Jurkat, Clone E6-1 (cell line): ENCODE data around the gene CFHR1. TPM values are rescaled to one million over a fixed set of nuclear protein-coding genes. Genes with fewer than 3 reads are reported as not detected.
A peak's percentile ranks its signal among the peaks of the same experiment; 100 is the strongest.
"Not testable (repeated sequence)": the region's sequence is repeated elsewhere in the genome, so short reads cannot be mapped to it uniquely, and the experiment has no call there.

Experiments
- DNase-seq: peaks from one replicate; pipeline ENCODE4 v3.0.0-alpha.2; 2011; ENCODE audit warnings: low read depth, low spot score
- H3K4me3 ChIP-seq: 2 replicates; pipeline ENCODE4 v1.5.1; 2011; ENCODE audit warnings: mild to moderate bottlenecking, low read length, control low read depth, moderate library complexity
- polyA plus RNA-seq: library from polyadenylated mRNA; unstranded; fragments of >200 nt; gene quantifications from one replicate; pipeline ENCODE4 v1.2.1, GENCODE V29; 2012; ENCODE audit warnings: missing spikeins; ENCODE audit not compliant: insufficient read length, insufficient read depth

CFHR1 gene
- polyA plus RNA-seq, result not detected

DNA sequence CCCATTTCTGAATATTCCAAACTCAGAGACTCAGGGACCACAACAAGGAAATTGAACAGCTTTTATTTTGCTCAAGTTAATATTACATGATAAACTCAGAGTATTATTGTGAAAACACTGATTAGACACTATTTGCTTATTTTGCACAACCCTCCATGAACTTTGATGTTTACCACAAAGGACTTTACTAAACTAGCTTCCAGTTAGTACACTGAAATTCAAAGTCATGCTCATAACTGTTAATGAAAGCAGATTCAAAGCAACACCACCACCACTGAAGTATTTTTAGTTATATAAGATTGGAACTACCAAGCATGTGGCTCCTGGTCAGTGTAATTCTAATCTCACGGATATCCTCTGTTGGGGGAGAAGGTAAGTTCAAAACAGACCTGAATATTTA, at the start of gene CFHR1:
CFHR1 (plus strand) TSS at position 201 of the 400 bp plus-strand sequence; CDS start at position 315, 114 bp downstream.
- DNase-seq, H3K4me3 ChIP-seq: not testable (repeated sequence)

DNA sequence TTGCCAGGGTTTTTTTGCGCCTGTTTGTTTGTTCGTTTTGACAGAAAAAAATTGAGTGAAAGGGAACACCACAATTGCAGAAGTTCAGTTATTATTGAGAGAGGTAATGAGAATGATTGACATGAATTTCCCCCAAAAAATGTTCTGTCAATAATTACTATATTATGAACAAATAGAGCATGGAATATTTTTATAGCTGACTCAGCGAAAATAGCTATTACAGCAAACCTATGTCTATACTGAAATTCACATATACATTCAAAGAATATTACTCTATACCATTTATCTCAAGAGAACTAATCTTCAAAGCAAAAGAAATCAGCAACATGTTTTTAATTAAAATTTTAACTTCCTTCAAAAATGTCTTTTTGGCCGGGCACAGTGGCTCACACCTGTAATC, 49.7 kb upstream of the CFHR1 start:
- not testable (repeated sequence) for H3K4me3 ChIP-seq, DNase-seq

DNA sequence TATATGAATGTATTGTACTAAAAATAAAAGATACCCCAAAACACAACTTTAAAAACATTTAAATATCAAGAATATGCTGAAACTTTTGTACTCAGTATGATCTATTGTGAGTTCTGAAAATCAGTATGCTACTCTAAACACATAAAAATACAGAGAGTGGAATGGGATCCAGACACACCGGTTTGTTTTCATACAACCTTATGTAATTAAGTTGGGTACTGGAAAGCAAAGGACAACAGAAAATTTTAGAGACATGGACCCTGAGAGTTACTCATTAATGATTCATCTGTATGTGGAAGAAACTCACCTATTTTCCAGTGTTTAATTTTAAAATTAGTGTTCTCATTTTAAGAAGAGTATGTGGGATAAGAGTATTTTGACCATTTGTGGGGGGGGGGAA, 45.8 kb upstream of the CFHR1 start:
- DNase-seq, result no peak
- no peak overlapping the region for H3K4me3 ChIP-seq

DNA sequence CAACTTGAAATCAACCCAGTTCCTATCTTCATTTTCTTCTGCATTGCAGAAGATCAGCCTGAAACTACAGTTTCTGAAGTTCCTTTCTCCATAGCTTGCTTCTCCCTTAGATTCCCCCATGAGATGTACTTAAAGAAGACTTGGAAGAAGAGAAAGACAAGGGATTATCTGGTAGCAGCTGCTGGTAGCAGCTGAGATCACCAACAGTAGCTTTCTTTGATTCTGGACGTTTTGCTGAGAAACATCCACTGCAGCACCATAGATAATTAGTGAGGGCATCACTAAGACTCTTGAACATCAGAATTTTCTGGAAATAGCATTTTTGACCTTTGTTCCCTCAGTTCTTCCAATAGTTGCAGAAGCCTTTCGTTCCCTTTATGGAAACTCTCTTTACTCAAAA, 45.4 kb upstream of the CFHR1 start:
- no peak for DNase-seq
- H3K4me3 ChIP-seq, result no peak overlapping the region

DNA sequence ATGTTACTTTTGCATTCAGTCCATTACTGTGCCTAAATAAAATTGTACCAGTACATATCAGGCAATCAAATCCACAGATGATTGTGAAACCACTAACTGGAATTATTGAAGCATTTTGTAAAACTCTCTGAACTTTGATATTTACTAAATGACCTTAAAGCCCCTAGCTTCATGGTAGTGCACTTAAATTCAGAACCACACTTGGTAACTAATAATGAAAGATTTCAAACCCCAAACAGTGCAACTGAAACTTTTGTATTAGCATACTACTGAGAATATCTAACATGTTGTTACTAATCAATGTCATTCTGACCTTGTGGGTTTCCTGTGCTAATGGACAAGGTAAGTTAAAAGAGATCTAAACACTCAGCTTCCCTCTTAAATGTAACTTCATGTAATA, 44.9 kb upstream of the CFHR1 start, which contains the start of gene CFHR3:
CFHR3 (plus strand) TSS at position 238 of the 400 bp plus-strand sequence; CDS start at position 285, 47 bp downstream.
- no peak within 1 kb of the TSS for H3K4me3 ChIP-seq
- DNase-seq, result no peak

DNA sequence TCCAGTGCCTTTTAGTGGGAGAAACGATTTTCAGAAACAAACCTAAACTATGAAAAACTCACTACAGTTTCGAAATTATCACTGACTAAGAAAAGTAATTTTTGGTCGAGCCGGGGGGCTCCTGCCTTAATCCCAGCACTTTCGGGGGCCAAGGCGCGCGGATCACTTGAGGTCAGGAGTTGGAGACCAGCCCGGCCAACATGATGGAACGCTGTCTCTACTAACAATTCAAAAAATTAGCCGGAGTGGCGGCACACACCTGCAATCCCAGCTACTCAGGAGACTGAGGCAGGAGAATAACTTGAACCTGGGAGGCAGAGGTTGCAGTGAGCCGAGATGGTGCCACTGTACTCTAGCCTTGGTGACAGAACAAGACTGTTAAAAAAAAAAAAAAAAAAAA, 41.9 kb upstream of the CFHR1 start:
- H3K4me3 ChIP-seq, result no peak overlapping the region
- no peak for DNase-seq

DNA sequence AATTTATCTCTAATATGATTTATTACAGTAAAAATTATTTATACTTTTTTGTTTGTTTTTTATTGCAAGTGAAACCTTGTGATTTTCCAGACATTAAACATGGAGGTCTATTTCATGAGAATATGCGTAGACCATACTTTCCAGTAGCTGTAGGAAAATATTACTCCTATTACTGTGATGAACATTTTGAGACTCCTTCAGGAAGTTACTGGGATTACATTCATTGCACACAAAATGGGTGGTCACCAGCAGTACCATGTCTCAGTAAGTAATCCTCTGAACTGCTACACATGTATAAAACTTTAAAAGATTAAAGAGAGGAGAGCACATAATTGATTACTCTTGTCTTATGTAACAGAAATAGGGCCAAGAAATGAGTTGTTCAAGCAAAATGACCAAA, 40.4 kb upstream of the CFHR1 start:
- no peak for DNase-seq
- no peak overlapping the region for H3K4me3 ChIP-seq

DNA sequence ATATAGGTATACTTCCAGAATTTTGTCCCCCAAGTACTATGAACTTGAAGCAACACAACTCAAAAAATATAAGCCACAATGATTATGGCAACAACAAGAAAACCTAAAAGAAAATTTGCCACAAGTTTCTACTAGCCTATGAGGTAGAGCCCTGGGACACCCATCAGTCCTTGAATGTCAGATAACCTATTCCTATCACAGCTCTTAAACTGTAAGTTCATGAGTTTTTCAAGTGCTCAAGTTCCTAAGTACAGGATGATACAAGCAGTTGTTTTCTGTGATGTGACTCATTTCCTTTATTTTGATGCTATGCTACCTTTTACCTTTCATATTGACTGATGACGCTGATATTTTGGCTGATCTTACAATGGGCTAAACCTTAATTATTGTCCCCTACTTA, 28.3 kb upstream of the CFHR1 start:
- not testable (repeated sequence) for DNase-seq

DNA sequence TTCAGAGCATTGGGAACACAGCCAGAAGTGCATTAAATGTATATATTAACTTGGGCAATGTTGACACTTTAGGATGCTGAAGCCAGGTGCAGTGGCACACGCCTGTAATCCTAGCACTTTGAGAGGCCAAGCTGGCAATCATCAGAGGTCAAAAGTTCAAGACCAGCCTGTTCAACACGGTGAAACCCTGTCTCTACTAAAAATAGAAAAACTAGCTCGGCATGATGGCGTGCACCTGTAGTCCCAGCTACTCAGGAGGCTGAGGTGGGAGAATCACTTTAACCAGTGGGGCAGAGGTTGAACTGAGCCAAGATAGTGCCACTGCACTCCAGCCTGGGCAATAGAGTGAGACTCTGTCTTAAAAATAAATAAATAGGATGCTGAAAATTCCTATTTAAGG, 25.4 kb upstream of the CFHR1 start:
- H3K4me3 ChIP-seq, DNase-seq: not testable (repeated sequence)

More for the DNA sequence above, 28.3 kb upstream of the CFHR1 start:
- not testable (repeated sequence) for H3K4me3 ChIP-seq

DNA sequence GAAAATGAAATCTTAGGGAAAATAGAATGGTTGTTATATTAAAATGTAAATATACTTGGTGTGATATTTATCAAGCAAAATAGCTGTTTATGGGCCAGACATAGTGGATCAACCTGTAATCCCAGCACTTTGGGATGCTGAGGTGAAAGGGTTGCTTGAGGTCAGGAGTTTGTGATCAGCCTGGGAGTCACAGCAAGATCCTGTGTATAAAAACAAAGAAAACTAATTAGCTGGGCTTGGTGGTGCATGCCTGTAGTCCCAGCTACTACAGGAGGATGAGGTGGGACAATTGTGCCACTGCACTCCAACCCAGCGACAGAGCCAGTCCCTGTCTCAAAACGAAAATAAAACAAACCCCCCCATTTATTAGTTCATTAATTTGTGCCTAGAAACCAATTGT, 21.6 kb upstream of the CFHR1 start:
- no peak for DNase-seq

DNA sequence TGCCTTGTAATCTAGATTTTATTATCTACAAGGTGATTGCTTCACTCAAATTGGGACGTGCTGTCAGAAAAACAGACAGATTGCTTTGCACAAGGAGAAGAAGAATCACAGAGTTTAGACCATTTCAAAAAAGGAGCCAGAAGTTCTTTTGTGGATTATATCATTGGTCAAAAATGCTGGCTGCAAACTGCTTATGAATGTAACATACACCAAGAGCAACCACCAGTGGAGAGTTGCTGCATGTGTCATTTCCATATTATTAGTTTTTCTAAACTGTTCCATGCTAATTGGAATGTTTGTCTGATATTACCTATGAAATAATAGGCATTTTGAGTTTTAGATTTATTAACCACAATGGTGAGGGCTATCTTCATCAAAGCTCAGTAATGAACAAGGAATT, 17.6 kb upstream of the CFHR1 start:
- H3K4me3 ChIP-seq, DNase-seq: not testable (repeated sequence)

More for the DNA sequence above, 21.6 kb upstream of the CFHR1 start:
- H3K4me3 ChIP-seq, result no peak overlapping the region

DNA sequence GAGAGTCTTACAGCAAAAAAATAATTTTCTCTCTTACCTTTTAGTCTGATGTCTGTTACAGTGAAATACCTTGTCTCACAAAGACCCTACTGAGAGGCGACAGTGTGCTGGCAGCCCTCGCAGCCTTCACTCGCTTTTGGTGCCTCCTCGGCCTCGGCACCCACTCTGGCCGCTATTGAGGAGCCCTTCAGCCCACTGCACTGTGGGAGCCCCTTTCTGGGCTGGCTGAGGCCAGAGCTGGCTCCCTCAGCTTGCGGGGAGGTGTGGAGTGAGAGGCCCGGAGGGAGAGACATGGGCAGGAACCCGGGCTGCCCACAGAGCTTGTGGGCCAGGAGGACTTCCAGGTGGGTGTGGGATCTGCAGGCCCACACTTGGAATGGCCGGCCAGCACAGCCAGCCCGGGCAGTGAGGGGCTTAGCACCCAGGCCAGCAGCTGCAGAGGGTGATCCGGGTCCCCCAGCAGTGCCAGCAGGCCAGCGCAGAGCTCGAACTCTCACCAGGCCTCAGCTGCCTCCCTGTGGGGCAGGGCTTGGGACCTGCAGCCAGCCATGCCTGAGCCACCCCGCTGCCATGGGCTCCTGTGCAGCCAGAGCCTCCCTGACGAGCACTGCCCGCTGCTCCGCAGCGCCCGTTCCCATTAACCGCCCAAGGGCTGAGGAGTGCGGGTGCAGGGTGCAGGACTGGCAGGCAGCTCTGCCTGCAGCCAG, 10.8 kb upstream of the CFHR1 start:
- H3K4me3 ChIP-seq, result no peak overlapping the region
- DNase-seq, result no peak

DNA sequence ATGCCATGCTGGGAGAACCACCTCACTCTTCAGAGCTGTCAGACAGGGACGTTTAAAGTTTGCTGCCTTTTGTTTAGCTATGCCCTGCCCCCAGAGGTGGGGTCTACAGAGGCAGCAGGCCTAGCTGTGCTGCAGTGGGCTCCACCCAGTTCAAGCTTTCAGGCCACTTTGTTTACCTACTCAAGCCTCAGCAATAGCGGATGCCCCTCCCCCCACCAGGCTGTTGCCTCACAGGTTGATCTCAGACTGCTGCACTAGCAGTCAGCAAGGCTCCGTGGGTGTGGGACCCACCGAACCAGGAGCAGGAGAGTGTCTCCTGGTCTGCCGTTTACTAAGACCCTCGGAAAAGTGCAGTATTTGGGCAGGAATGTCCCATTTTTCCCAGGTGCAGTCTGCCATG, 2.1 kb upstream of the CFHR1 start:
- not testable (repeated sequence) for H3K4me3 ChIP-seq, DNase-seq

DNA sequence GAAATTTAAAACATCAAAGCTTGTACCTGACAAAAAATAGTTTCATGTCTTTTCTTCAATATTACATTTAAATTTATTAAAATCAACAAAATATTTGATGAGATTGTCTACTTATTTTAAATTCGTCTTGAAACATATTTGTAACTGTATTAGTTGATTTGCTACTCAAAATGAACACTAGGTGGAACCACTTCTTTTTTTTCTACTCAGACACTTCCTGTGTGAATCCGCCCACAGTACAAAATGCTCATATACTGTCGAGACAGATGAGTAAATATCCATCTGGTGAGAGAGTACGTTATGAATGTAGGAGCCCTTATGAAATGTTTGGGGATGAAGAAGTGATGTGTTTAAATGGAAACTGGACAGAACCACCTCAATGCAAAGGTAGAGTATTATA, 8.3 kb downstream of the CFHR1 start:
- DNase-seq, result peak; percentile 52
- not testable (repeated sequence) for H3K4me3 ChIP-seq

DNA sequence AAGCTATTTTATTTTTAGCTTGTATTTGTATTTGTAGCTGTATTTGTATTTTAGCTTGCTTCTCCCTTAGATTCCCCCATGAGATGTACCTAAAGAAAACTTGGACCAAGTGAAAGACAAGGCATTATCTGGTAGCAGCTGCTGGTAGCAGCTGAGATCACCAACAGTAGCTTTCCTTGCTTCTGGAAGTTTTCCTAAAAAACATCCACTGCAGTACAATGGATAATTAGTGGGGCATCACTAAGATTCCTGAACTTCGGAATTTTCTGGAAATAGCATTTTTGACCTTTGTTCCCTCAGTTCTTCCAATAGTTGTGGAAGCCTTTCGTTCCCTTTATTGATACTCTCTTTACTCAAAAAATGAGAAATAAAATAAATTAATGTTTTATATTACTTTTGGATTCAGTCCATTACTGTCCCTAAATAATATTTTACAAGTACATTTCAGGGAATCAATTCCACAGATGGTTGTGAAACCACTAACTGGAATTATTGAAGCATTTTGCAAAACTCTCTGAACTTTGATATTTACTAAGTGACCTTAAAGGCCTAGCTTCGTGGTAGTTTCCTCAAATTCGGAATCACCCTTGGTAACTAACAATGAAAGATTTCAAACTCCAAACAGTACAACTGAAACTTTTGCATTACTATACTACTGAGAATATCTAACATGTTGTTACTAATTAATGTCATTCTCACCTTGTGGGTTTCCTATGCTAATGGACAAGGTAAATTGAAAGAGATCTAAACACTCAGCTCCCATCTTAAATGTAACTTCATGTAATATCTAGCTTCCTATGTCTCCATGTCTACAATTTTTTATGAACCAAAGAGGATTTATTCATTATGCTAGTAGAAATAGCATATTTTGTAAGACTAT, 30.3 kb downstream of the CFHR1 start:
- not testable (repeated sequence) for DNase-seq

DNA sequence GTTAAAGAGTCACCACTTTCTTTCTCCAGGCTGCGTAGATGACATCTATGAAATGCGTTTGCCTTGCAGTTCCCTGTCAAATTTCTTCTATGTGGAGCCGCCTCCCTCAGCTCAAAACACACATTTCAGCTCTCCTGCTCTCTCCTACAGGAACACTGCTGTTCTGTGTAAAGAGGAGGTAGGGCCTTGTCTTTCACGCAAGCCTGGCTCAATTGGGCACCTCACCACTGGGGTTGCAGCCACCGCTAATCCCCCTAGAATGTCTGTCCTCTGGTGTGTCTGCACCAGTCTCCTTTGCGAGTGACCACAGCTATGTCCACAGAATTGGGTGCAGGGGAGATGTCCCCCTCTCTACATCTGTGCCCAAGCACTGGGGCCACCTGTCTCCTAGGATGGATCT, 36.5 kb downstream of the CFHR1 start:
- H3K4me3 ChIP-seq, result no peak overlapping the region
- no peak for DNase-seq

More for the DNA sequence above, 30.3 kb downstream of the CFHR1 start:
- not testable (repeated sequence) for H3K4me3 ChIP-seq

DNA sequence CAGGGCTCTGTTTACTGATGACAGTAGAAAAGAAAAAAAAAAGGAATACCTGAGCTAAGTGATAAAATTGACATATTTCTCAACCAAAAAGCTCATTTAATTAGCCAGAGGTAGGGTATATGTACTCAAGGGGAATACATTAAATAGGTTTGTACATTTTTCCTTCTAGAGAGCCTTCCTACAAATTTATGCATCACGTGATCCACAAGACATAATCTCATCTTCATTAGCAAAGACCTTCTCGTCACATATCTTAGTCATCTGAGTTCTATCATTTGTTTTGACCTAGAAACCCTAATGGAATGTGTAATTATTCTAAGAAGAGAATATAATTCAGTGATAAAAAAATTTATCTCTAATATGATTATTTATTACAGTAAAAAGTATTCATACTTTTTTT, 37.7 kb downstream of the CFHR1 start:
- no peak overlapping the region for H3K4me3 ChIP-seq
- no peak for DNase-seq

DNA sequence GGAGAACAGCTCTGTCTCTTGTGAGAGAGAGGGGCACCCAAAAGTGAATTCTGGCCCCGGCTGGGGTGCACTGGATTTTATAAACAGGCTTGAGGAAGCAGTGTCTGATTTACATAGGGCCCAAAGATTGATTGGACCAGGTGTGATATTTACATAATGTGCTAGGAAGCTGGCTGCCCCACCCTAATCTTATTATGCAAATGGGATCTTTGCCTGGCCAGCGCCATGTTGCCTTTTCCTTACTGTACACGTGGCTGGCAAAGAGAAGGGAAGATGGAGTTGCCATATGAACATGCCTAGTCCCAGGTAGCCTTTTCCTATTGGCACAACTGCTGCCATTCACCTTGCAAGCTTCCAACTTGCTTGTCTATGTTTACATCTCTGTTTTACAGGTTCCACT, 39.3 kb downstream of the CFHR1 start:
- no peak for DNase-seq
- no peak overlapping the region for H3K4me3 ChIP-seq

DNA sequence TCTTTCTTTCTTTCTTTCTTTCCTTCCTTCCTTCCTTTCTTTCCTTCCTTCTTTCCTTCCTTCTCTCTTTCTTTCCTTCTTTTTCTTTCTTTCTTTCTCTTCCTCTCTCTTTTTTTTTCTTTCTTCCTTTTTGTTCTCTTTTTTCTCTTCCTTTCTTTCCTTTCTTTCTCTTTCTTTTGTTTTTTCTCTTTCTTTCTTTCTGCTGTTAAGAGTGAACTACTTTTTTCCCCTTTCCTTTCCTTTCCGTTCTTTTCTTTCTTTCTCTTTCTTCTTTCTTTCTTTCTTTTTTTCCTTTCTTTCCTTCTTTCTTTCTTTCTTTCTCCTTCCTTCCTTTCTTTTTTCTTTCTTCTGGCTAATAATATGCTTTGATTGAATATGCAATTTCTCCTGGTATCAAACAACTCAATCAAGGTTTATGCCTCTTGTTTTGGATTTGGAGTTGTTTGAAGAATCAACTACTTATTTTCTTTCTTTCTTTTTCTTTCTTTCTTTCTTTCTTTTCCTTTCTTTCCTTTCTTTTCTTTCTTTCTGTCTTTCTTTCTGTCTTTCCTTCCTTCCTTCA, 40.9 kb downstream of the CFHR1 start:
- DNase-seq, result no peak

DNA sequence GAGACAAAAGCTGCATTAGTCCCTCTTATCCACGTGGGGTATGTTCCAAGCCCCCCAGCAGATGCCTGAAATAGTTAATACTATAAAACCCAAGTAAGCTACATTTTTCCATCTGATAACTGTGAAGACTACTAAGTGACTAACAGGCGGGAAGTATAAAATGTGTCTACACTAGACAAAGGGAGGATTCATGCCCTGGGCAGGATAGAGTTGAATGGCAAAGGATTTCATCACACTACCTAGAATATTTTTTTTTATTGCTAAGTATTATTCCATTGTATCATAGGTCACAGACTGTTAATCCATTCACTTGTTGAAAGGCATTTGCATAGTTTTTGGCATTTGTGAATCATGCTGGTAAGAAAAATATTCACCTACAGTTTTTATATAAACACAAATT, 41.9 kb downstream of the CFHR1 start:
- DNase-seq, result no peak

More for the DNA sequence above, 40.9 kb downstream of the CFHR1 start:
- H3K4me3 ChIP-seq, result no peak overlapping the region

More for the DNA sequence above, 41.9 kb downstream of the CFHR1 start:
- H3K4me3 ChIP-seq, result no peak overlapping the region
